OCI-LY7 (cell line): Measurements from ENCODE around the gene CD52. TPM values are rescaled to one million over a fixed set of nuclear protein-coding genes. Genes with fewer than 3 reads are reported as not detected.

Source experiments
- BruUV-seq: library from RNA; stranded (reverse); fragments of 400-500 nt; replicated peaks from 2 replicates; lab custom pipeline; 2021; lab: Mats Ljungman, UMichigan
- CTCF ChIA-PET: fragments of 300-600 bp; sonication (Branson Sonifier 250); formaldehyde crosslinking; loops from one replicate; lab custom pipeline; 2022; ENCODE audit warnings: antibody characterized with exemption; ENCODE audit not compliant: unreplicated experiment; lab: Charles Lee
- POLR2A ChIA-PET: fragments of 300-600 bp; sonication (Branson Sonifier 250); formaldehyde crosslinking; loops from one replicate; lab custom pipeline; 2022; ENCODE audit warnings: antibody characterized with exemption; lab: Charles Lee
- DNase-seq: peaks from one replicate; pipeline ENCODE4 v3.0.0-alpha.2; 2015; ENCODE audit warnings: low spot score
- H2AFZ ChIP-seq: fragments of 200-600 bp; sonication (generic), shearing (Covaris generic); 2 replicates; pipeline ENCODE4 v1.6.1; 2014; ENCODE audit warnings: mild to moderate bottlenecking, antibody characterized with exemption, low read length, moderate library complexity
- H3K27ac ChIP-seq: fragments of 200-600 bp; sonication (generic); 2 replicates; pipeline ENCODE4 v1.5.1; 2014; ENCODE audit warnings: mixed run types, low read depth, mild to moderate bottlenecking, moderate library complexity, low read length, inconsistent platforms; ENCODE audit not compliant: poor library complexity, severe bottlenecking
- H3K36me3 ChIP-seq: fragments of 200-600 bp; sonication (generic); 2 replicates; pipeline ENCODE4 v1.6.1; 2014; ENCODE audit warnings: mild to moderate bottlenecking, antibody characterized with exemption, low read length, moderate library complexity, mixed read lengths; ENCODE audit not compliant: insufficient read depth
- H3K4me1 ChIP-seq: fragments of 200-600 bp; sonication (generic); 2 replicates; pipeline ENCODE4 v1.5.1; 2014; ENCODE audit warnings: mild to moderate bottlenecking, low read length; ENCODE audit not compliant: insufficient read depth, poor library complexity, severe bottlenecking
- H3K4me2 ChIP-seq: fragments of 200-600 bp; sonication (generic); 2 replicates; pipeline ENCODE4 v1.6.1; 2014; ENCODE audit warnings: mild to moderate bottlenecking, low read length
- H3K4me3 ChIP-seq: fragments of 200-600 bp; sonication (generic); 2 replicates; pipeline ENCODE4 v1.5.1; 2014; ENCODE audit warnings: mild to moderate bottlenecking, low read depth, low read length; ENCODE audit not compliant: poor library complexity, severe bottlenecking
- H3K79me2 ChIP-seq: fragments of 200-600 bp; sonication (generic); 2 replicates; pipeline ENCODE4 v1.6.1; 2016; ENCODE audit warnings: low read depth, mild to moderate bottlenecking, low read length, moderate library complexity, mixed read lengths; ENCODE audit not compliant: insufficient read depth
- H3K9me2 ChIP-seq: fragments of 200-600 bp; sonication (generic); 2 replicates; pipeline ENCODE4 v1.6.1; 2016; ENCODE audit warnings: mild to moderate bottlenecking, low read length, mixed read lengths; ENCODE audit not compliant: insufficient read depth
- H3K9me3 ChIP-seq: fragments of 200-600 bp; sonication (generic); 2 replicates; pipeline ENCODE4 v1.6.1; 2014; ENCODE audit warnings: mild to moderate bottlenecking, mixed run types, low read length, mixed read lengths
- H4K20me1 ChIP-seq: fragments of 200-600 bp; sonication (generic); 2 replicates; pipeline ENCODE4 v1.6.1; 2014; ENCODE audit warnings: mild to moderate bottlenecking, antibody characterized with exemption, low read length, moderate library complexity, mixed read lengths; ENCODE audit not compliant: insufficient read depth
- EZH2phosphoT487 ChIP-seq: fragments of 200-600 bp; sonication (generic); IDR thresholded peaks from 2 replicates; pipeline ENCODE4 v1.6.1; 2018; ENCODE audit warnings: low read depth, borderline replicate concordance, mild to moderate bottlenecking, mixed run types, antibody characterized with exemption, low read length, moderate library complexity, mixed read lengths
- intact Hi-C: fragments of 100-400 bp; cut with micrococcal nuclease; formaldehyde crosslinking; loops from one replicate; pipeline ENCODE4 v1.10.0; 2022; ENCODE audit not compliant: unreplicated experiment
- total RNA-seq, 2 experiments: library from RNA; depleted of rRNA in 1 of 2; stranded (reverse); fragments of >200 nt in 1 of 2; shearing (Covaris generic) in 1 of 2; gene quantifications; 2 replicates each; pipeline ENCODE4 v1.2.3, GENCODE V29; 2014 to 2022
- TF ChIP-seq, protein P1 (sequence below): fragments of 200-600 bp; sonication (generic); conservative IDR thresholded peaks from 2 replicates; pipeline ENCODE4 v1.5.1; 2014; ENCODE audit warnings: mild to moderate bottlenecking, antibody characterized with exemption, low read length, moderate library complexity, mixed read lengths

Gene CD52
- total RNA-seq, 2 experiments from 2014 or later, result 470 to 769 TPM

DNA sequence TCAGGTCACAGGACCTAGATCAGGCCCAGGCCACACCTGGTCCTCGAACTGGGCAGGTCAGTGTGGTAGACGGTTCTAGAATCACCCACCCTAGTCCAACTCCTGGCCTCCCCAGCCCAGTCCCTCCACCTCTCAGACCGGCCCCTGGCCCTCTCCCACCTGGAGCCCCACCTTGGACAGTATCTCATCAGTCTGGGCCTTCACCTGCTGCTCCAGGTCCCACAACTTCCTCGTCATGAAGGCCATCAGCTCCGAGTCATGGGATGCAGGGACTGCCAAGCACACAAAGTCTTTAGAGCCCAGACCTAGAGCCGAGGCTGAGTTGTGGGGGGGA, 20.0 kb upstream of the CD52 start:
- H3K9me2 ChIP-seq, result no peaks in the 10 kb centered on the region
- TF ChIP-seq, protein P1, sequence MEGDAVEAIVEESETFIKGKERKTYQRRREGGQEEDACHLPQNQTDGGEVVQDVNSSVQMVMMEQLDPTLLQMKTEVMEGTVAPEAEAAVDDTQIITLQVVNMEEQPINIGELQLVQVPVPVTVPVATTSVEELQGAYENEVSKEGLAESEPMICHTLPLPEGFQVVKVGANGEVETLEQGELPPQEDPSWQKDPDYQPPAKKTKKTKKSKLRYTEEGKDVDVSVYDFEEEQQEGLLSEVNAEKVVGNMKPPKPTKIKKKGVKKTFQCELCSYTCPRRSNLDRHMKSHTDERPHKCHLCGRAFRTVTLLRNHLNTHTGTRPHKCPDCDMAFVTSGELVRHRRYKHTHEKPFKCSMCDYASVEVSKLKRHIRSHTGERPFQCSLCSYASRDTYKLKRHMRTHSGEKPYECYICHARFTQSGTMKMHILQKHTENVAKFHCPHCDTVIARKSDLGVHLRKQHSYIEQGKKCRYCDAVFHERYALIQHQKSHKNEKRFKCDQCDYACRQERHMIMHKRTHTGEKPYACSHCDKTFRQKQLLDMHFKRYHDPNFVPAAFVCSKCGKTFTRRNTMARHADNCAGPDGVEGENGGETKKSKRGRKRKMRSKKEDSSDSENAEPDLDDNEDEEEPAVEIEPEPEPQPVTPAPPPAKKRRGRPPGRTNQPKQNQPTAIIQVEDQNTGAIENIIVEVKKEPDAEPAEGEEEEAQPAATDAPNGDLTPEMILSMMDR, result no peak
- TF ChIP-seq EZH2phosphoT487, result no peak
- no peaks in the 10 kb centered on the region for H3K9me3 ChIP-seq
- BruUV-seq, result no TSS peak
- peak overlapping the region; percentile 11 for H3K27ac ChIP-seq
- ChIA-PET CTCF (no interaction called here), POLR2A (interaction anchor here (0.6 to 2.4 kb wide), 2 partner anchors 18 to 857 kb away, joined by 3 to 13 read pairs; partner anchors contain the start of gene SLC9A1)
- peaks cover 3% of the 10 kb centered on the region; the same call in 1 of the 2 replicates for H3K79me2 ChIP-seq
- intact Hi-C loops, result no loop called here
- H4K20me1 ChIP-seq, result no peaks in the 10 kb centered on the region
- H3K36me3 ChIP-seq, result peaks cover 65% of the 10 kb centered on the region
- no peak overlapping the region for H2AFZ ChIP-seq
- DNase-seq, result no peak
- H3K4me1 ChIP-seq, result peaks cover 48% of the 10 kb centered on the region
- no peak overlapping the region for H3K4me2 ChIP-seq
- no peak overlapping the region for H3K4me3 ChIP-seq

DNA sequence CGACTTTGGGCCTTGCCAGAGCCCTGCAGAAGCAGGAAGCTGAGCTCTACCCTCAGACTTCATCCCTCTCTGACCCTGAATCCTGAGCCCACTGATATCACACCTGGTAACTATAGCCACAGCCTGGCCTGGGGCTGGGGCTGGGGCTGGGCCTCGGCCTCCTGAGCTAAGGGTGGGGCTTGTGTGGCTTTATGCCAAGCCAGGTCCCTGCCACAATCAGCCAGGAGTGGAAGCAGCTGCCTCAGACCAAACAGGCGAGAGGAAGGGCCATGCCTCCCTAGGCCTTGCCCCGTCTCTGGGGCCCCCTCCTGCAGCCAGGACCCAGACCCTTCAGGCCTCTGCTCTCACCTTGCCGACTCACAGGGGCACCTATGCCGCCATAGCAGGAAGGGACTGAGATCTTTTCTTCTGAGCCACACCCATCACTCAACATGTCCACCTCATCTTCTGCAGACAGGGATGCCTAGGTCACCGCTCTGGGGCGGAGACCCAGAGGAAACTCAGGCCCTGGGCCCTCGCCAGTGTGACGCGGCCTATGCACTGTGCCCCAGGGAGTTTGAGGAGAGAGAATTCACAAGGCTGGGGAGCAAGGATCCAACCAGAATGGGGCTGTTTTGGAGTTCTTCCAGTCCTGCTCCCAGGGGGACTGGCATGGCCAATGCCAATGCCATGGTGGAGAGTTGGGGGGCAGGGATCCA, 17.0 kb upstream of the CD52 start:
- H3K79me2 ChIP-seq, result peaks cover 33% of the 10 kb centered on the region
- POLR2A ChIA-PET, result interaction anchor here (0.7 to 3.0 kb wide), 3 partner anchors 9 to 17 kb away, joined by 3 to 15 read pairs (median 7); partner anchors contain the start of gene CD52
- intact Hi-C loops, result no loop called here

More for the DNA sequence above, 17.0 kb upstream of the CD52 start:
- BruUV-seq, result no TSS peak
- Histone ChIP-seq H4K20me1 (no peaks in the 10 kb centered on the region), H3K9me2 (no peaks in the 10 kb centered on the region), H3K4me1 (peaks cover 69% of the 10 kb centered on the region), H2AFZ (no peak overlapping the region), H3K36me3 (peaks cover 49% of the 10 kb centered on the region; the same call in 1 of the 2 replicates), H3K4me3 (no peak overlapping the region), H3K4me2 (no peak overlapping the region), H3K27ac (peak overlapping the region; percentile 72), H3K9me3 (no peaks in the 10 kb centered on the region)
- CTCF ChIA-PET, result interaction anchor here (1.2 kb wide), 1 partner anchor 21 kb away, joined by 4 read pairs; no protein-coding TSS in a partner anchor
- TF ChIP-seq, protein P1, result no peak
- no peak for TF ChIP-seq EZH2phosphoT487
- DNase-seq, result no peak
